H1 (cell line): ENCODE results near the gene LDLRAD1. TPM values are rescaled to one million over a fixed set of nuclear protein-coding genes. Genes with fewer than 3 reads are reported as not detected.

ENCODE experiments used
- CTCF ChIA-PET: fragments of 300-600 bp; sonication (Branson Sonifier 250); formaldehyde crosslinking; loops from one replicate; lab custom pipeline; 2021; ENCODE audit not compliant: partially characterized antibody; lab: Charles Lee
- POLR2A ChIA-PET: fragments of 300-600 bp; sonication (Branson Sonifier 250); formaldehyde crosslinking; loops from one replicate; lab custom pipeline; 2021; ENCODE audit warnings: inconsistent platforms; ENCODE audit not compliant: partially characterized antibody; lab: Charles Lee
- DNase-seq, 2 experiments: peaks; one replicate each; pipeline versions ENCODE4 v3.0.0 to v3.0.0-alpha.2; 2010 to 2022; ENCODE audit warnings: low spot score in 2 of 2, low read depth in 1 of 2, mixed read lengths in 1 of 2
- FAIRE-seq: peaks from 2 replicates; lab custom pipeline; 2011; peaks lifted over from hg19 to GRCh38; lab: Jason Lieb, UNC
- H2AFZ ChIP-seq: 2 replicates; pipeline ENCODE4 v1.8.1; 2012; ENCODE audit warnings: low read length, inconsistent platforms
- H2AK5ac ChIP-seq: 2 replicates; pipeline ENCODE4 v1.6.1; 2013; ENCODE audit warnings: low read depth, low read length
- H2BK120ac ChIP-seq: replicated peaks from 2 replicates; pipeline ENCODE3; 2013; ENCODE audit warnings: low read depth, low read length, inconsistent platforms
- H2BK12ac ChIP-seq: 2 replicates; pipeline ENCODE4 v1.6.1; 2013; ENCODE audit warnings: low read depth, low read length
- H2BK15ac ChIP-seq: 2 replicates; pipeline ENCODE4 v1.6.1; 2013; ENCODE audit warnings: low read length
- H2BK20ac ChIP-seq: 2 replicates; pipeline ENCODE4 v1.6.1; 2013; ENCODE audit warnings: low read length
- H2BK5ac ChIP-seq: 2 replicates; pipeline ENCODE4 v1.6.1; 2013; ENCODE audit warnings: low read depth, low read length
- H3K14ac ChIP-seq: 2 replicates; pipeline ENCODE4 v1.6.1; 2013; ENCODE audit warnings: inconsistent platforms; ENCODE audit not compliant: insufficient read length
- H3K18ac ChIP-seq: 2 replicates; pipeline ENCODE4 v1.6.1; 2013; ENCODE audit warnings: low read length; ENCODE audit errors: extremely low read depth
- H3K23ac ChIP-seq: 2 replicates; pipeline ENCODE4 v1.6.1; 2013; ENCODE audit warnings: inconsistent platforms; ENCODE audit not compliant: insufficient read length
- H3K23me2 ChIP-seq: 2 replicates; pipeline ENCODE4 v1.6.1; 2013; ENCODE audit warnings: low read depth, low read length
- H3K27ac ChIP-seq: 2 replicates; pipeline ENCODE4 v1.6.1; 2011; ENCODE audit warnings: low read depth, low read length, inconsistent platforms
- H3K27me3 ChIP-seq, 4 experiments: replicated peaks in 1 of 4; 1 replicate in 1 of 4; 2 replicates in 3 of 4; pipeline versions ENCODE4 v1.6.1 to v1.8.1; 2011 to 2013; ENCODE audit warnings: low read length in 3 of 4, mild to moderate bottlenecking in 3 of 4, inconsistent platforms in 2 of 4, mixed read lengths in 2 of 4, moderate library complexity in 1 of 4; ENCODE audit not compliant: control insufficient read depth in 3 of 4, insufficient read depth in 3 of 4; ENCODE audit errors: extremely low read depth in 1 of 4
- H3K36me3 ChIP-seq, 4 experiments: 2 replicates each; pipeline versions ENCODE4 v1.6.1 to v1.8.1; 2011 to 2013; ENCODE audit warnings: mild to moderate bottlenecking in 4 of 4, low read length in 3 of 4, moderate library complexity in 2 of 4, control low read depth in 1 of 4, inconsistent platforms in 1 of 4; ENCODE audit not compliant: insufficient read depth in 4 of 4, control insufficient read depth in 2 of 4
- H3K4ac ChIP-seq: replicated peaks from 2 replicates; pipeline ENCODE3; 2013; ENCODE audit warnings: low read length, low read depth, mixed read lengths, inconsistent platforms; ENCODE audit not compliant: insufficient read length
- H3K4me1 ChIP-seq, 4 experiments: replicated peaks in 1 of 4; 1 replicate in 1 of 4; 2 replicates in 3 of 4; pipeline versions ENCODE4 v1.6.1 to v1.8.1; 2011 to 2013; ENCODE audit warnings: low read length in 3 of 4, inconsistent platforms in 2 of 4, mixed read lengths in 1 of 4; ENCODE audit not compliant: insufficient read depth in 4 of 4, control insufficient read depth in 3 of 4
- H3K4me2 ChIP-seq, 2 experiments: 2 replicates each; pipeline versions ENCODE4 v1.6.1 to v1.8.1; 2011 to 2013; ENCODE audit warnings: low read depth in 2 of 2, low read length in 2 of 2, control low read depth in 1 of 2, inconsistent platforms in 1 of 2, mild to moderate bottlenecking in 1 of 2; ENCODE audit not compliant: insufficient read depth in 1 of 2
- H3K4me3 ChIP-seq, 4 experiments: fragments of 200-600, 300-600 bp in 1 of 4; sonication (generic), shearing (Covaris generic), sonication (Bioruptor Twin) in 1 of 4; 2 replicates each; pipeline versions ENCODE4 v1.5.1 to v1.8.1; 2011 to 2016; ENCODE audit warnings: low read length in 4 of 4, low read depth in 3 of 4, control low read depth in 2 of 4, inconsistent platforms in 2 of 4, mild to moderate bottlenecking in 2 of 4, mixed read lengths in 1 of 4, moderate library complexity in 1 of 4; ENCODE audit not compliant: insufficient read depth in 2 of 4; ENCODE audit errors: extremely low read depth in 1 of 4
- H3K56ac ChIP-seq: replicated peaks from 2 replicates; pipeline ENCODE3; 2013; ENCODE audit warnings: low read depth, mild to moderate bottlenecking, mixed read lengths, low read length, inconsistent platforms; ENCODE audit not compliant: insufficient read length
- H3K79me1 ChIP-seq: 2 replicates; pipeline ENCODE4 v1.6.1; 2013; ENCODE audit warnings: low read depth, low read length, control low read depth
- H3K79me2 ChIP-seq, 2 experiments: 2 replicates each; pipeline versions ENCODE4 v1.6.1 to v1.8.1; 2012 to 2013; ENCODE audit warnings: low read length in 2 of 2, mild to moderate bottlenecking in 2 of 2, inconsistent platforms in 1 of 2; ENCODE audit not compliant: insufficient read depth in 2 of 2, control insufficient read depth in 1 of 2
- H3K9ac ChIP-seq, 4 experiments: replicated peaks in 1 of 4; 1 replicate in 1 of 4; 2 replicates in 3 of 4; pipeline versions ENCODE4 v1.6.1 to v1.8.1; 2011 to 2013; ENCODE audit warnings: low read depth in 3 of 4, low read length in 3 of 4, control low read depth in 2 of 4, mild to moderate bottlenecking in 2 of 4, moderate library complexity in 2 of 4, inconsistent platforms in 1 of 4; ENCODE audit errors: extremely low read depth in 1 of 4
- H3K9me3 ChIP-seq, 2 experiments: 2 replicates each; pipeline versions ENCODE4 v1.6.1 to v1.8.1; 2012 to 2013; ENCODE audit warnings: mild to moderate bottlenecking in 2 of 2, moderate library complexity in 2 of 2, control low read depth in 1 of 2, inconsistent platforms in 1 of 2, low read depth in 1 of 2, low read length in 1 of 2, mixed read lengths in 1 of 2; ENCODE audit not compliant: insufficient read depth in 2 of 2
- H4K20me1 ChIP-seq, 2 experiments: replicated peaks in 1 of 2; 2 replicates each; pipeline versions ENCODE3 to v1.8.1; 2011 to 2013; ENCODE audit warnings: inconsistent platforms in 2 of 2, low read length in 2 of 2, mild to moderate bottlenecking in 1 of 2; ENCODE audit not compliant: insufficient read depth in 2 of 2, control insufficient read depth in 1 of 2
- H4K5ac ChIP-seq: 2 replicates; pipeline ENCODE4 v1.6.1; 2013; ENCODE audit warnings: low read length, low read depth, mixed read lengths, inconsistent platforms; ENCODE audit not compliant: insufficient read length
- H4K8ac ChIP-seq: 2 replicates; pipeline ENCODE4 v1.8.0; 2013; ENCODE audit warnings: mild to moderate bottlenecking, moderate library complexity, low read length, inconsistent platforms; ENCODE audit not compliant: insufficient read depth; ENCODE audit errors: extremely low read depth
- H4K91ac ChIP-seq: replicated peaks from 2 replicates; pipeline ENCODE3; 2013; ENCODE audit warnings: low read length, mixed read lengths, inconsistent platforms; ENCODE audit not compliant: insufficient read length
- BCL11A ChIP-seq, 2 experiments: IDR thresholded peaks; one replicate each; pipeline ENCODE4 v1.6.1; 2011; ENCODE audit warnings: low read depth in 2 of 2, low read length in 2 of 2, mild to moderate bottlenecking in 2 of 2
- GTF2F1 ChIP-seq: IDR thresholded peaks from 2 replicates; pipeline ENCODE4 v1.6.1; 2012; ENCODE audit warnings: low read depth, low read length, improper control_type of control experiment, borderline replicate concordance
- NANOG ChIP-seq: IDR thresholded peaks from 2 replicates; pipeline ENCODE4 v1.6.1; 2011; ENCODE audit warnings: low read length, low read depth, mild to moderate bottlenecking, inconsistent platforms; ENCODE audit not compliant: insufficient read depth, poor library complexity, severe bottlenecking
- PHF8 ChIP-seq: fragments of 200-600 bp; sonication (generic); conservative IDR thresholded peaks from 2 replicates; pipeline ENCODE4 v1.7.1; 2012; ENCODE audit warnings: low read depth, mild to moderate bottlenecking, inconsistent platforms, low read length, moderate library complexity
- SUZ12 ChIP-seq: fragments of 200-600 bp; sonication (generic); IDR thresholded peaks from 2 replicates; pipeline ENCODE4 v1.6.1; 2012; ENCODE audit warnings: mild to moderate bottlenecking, inconsistent platforms, low read length, moderate library complexity, mixed read lengths
- TAF7 ChIP-seq: optimal IDR thresholded peaks from 2 replicates; pipeline ENCODE3; 2011; ENCODE audit warnings: low read depth, mild to moderate bottlenecking, inconsistent platforms, low read length, moderate library complexity, borderline replicate concordance
- WGBS, 2 experiments: shearing (Covaris generic) in 1 of 2; methylation state at CpG; one replicate each; pipeline versions ENCODE4 v1.1.6 to v1.1.7; 2013 to 2015; ENCODE audit warnings: low lambda C conversion rate in 2 of 2, mixed read lengths in 2 of 2, inconsistent platforms in 1 of 2, low coverage in 1 of 2, missing lambda C conversion rate in 1 of 2; ENCODE audit not compliant: insufficient replicate concordance in 2 of 2, insufficient coverage in 1 of 2, insufficient read length in 1 of 2; ENCODE audit errors: extremely low coverage in 1 of 2, missing lambda C conversion rate in 1 of 2; 5-methylcytosine and 5-hydroxymethylcytosine counted together
- polyA plus RNA-seq, 7 experiments: library from polyadenylated mRNA; depleted of rRNA in 3 of 7; stranded (reverse) in 5 of 7; unstranded in 2 of 7; fragments of >200 nt in 5 of 7; fragments of 200-250 nt in 2 of 7; gene quantifications; 1 replicate in 5 of 7; 2 replicates in 1 of 7; 4 replicates in 1 of 7; pipeline versions ENCODE4 v1.2.1 to v1.2.3, GENCODE V29; 2011 to 2013; ENCODE audit warnings: missing spikeins in 2 of 7, mixed read lengths in 2 of 7
- total RNA-seq: library from RNA; stranded (reverse); fragmentation: NEBNext Ultra II Directional; extraction: Animal tissue kit (Norgen Biotek cat#: 25700); gene quantifications from 2 replicates; pipeline ENCODE4 v1.2.1, GENCODE V29; 2021
- TF ChIP-seq, protein P1 (sequence below): IDR thresholded peaks from 2 replicates; pipeline ENCODE4 v1.6.1; 2012; ENCODE audit warnings: low read length, inconsistent platforms

LDLRAD1 gene
- total and polyA plus RNA-seq, 2 of the 8 experiments (the other 6 are each of a cell fraction or from before 2014, with no cell fraction given), result not detected

DNA sequence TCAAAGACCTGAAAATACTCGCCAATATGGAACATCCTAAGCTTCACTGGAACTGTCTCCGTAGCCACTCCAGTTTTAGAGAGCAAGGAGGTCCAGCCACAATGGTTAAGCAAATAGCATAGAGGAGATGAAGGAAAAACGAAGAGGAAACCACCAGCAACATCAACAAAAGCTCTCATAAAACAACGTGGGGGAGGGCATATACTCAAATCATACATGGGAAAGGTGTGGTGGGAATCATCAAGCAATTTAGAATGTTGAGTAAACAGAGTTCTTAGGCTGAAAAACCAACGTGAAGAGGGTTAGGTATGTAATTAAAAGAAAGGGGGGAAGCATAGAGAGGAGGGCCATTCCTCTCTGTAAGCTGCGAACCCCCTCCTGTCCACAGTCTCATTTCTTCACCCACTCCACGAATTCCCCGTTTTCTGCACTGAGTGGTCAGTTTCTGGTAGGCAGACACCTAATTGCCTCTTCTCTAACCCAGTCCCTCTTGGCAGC, 34.0 kb upstream of the LDLRAD1 start:
- H2AFZ ChIP-seq, result no peak overlapping the region
- no peak overlapping the region for H3K18ac ChIP-seq
- peaks cover 6% of the 10 kb centered on the region; the same call in 1 of the 2 replicates for H3K79me1 ChIP-seq
- H2BK12ac ChIP-seq, result no peak overlapping the region
- H3K9me3 ChIP-seq, result no peaks in the 10 kb centered on the region
- H2BK15ac ChIP-seq, result no peak overlapping the region
- no peak overlapping the region for H2AK5ac ChIP-seq
- no peak overlapping the region for H4K5ac ChIP-seq
- peak overlapping the region; percentile 22 for H3K56ac ChIP-seq
- FAIRE-seq (no peak), DNase-seq (no peak)
- WGBS, 2 experiments, result 16% methylated on average over 8 of the region's 8 CpGs; no CpG with 5 or more reads in 1 of the 2 experiments
- no peak overlapping the region for H2BK5ac ChIP-seq
- CTCF ChIA-PET, result interaction anchor here (0.6 to 1.2 kb wide), 5 partner anchors 9 to 261 kb away, joined by 3 to 4 read pairs (median 3); no protein-coding TSS in a partner anchor
- H4K20me1 ChIP-seq, result no peaks in the 10 kb centered on the region
- H4K91ac ChIP-seq, result no peak overlapping the region
- H2BK120ac ChIP-seq, result no peak overlapping the region
- peak overlapping the region; percentile 62 to 82 (median 72); a peak in 6 of 7 replicates for H3K9ac ChIP-seq
- H3K23me2 ChIP-seq, result no peaks in the 10 kb centered on the region
- peak overlapping the region; percentile 14 for H3K4ac ChIP-seq
- no peak overlapping the region for H3K14ac ChIP-seq
- peak overlapping the region; percentile 72 to 96 (median 81) for H3K4me3 ChIP-seq
- peaks cover 7 to 54% of the 10 kb centered on the region in 2 experiments; a peak in 3 of 4 replicates for H3K79me2 ChIP-seq
- peak overlapping the region; percentile 90 for H3K27ac ChIP-seq
- TF ChIP-seq, protein P1, sequence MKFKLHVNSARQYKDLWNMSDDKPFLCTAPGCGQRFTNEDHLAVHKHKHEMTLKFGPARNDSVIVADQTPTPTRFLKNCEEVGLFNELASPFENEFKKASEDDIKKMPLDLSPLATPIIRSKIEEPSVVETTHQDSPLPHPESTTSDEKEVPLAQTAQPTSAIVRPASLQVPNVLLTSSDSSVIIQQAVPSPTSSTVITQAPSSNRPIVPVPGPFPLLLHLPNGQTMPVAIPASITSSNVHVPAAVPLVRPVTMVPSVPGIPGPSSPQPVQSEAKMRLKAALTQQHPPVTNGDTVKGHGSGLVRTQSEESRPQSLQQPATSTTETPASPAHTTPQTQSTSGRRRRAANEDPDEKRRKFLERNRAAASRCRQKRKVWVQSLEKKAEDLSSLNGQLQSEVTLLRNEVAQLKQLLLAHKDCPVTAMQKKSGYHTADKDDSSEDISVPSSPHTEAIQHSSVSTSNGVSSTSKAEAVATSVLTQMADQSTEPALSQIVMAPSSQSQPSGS, result no peak
- TF ChIP-seq PHF8 (0 out of 2 replicates have a peak, but pooled peaks have one; percentile 5), NANOG (no peak), BCL11A (IDR thresholded peaks at IDR 0.05; ENCODE audit: low read depth in 2 of 2, low read length in 2 of 2) (no peak), SUZ12 (no peak), TAF7 (no peak), GTF2F1 (no peak)
- no peaks in the 10 kb centered on the region for H3K36me3 ChIP-seq
- no peak overlapping the region for H4K8ac ChIP-seq
- peaks cover 0 to 5% (median 3%) of the 10 kb centered on the region in 4 experiments; a peak in 4 of 7 replicates for H3K4me1 ChIP-seq
- no peak overlapping the region for H2BK20ac ChIP-seq
- POLR2A ChIA-PET, result interaction anchor here (0.6 to 2.4 kb wide), 6 partner anchors 10 to 175 kb away, joined by 3 to 10 read pairs (median 4); no protein-coding TSS in a partner anchor
- H3K4me2 ChIP-seq, result peak overlapping the region; percentile 75 to 90
- H3K27me3 ChIP-seq, result no peaks in the 10 kb centered on the region
- no peak overlapping the region for H3K23ac ChIP-seq
